Mononuclear cell (primary cell): Measurements from ENCODE around the gene CECR2. TPM values are rescaled to one million over a fixed set of nuclear protein-coding genes. Genes with fewer than 3 reads are reported as not detected.
"Not testable (repeated sequence)": the region's sequence is repeated elsewhere in the genome, so short reads cannot be mapped to it uniquely, and the experiment has no call there.

Experiments
- H3K27me3 ChIP-seq: 2 replicates; pipeline ENCODE4 v1.6.0; 2011; ENCODE audit warnings: low read length, control low read depth; ENCODE audit not compliant: insufficient read depth
- H3K4me1 ChIP-seq: 2 replicates; pipeline ENCODE4 v1.5.1; 2011; ENCODE audit warnings: mild to moderate bottlenecking, low read length, control low read depth; ENCODE audit not compliant: insufficient read depth
- H3K4me3 ChIP-seq: 2 replicates; pipeline ENCODE4 v1.5.1; 2011; ENCODE audit warnings: mild to moderate bottlenecking, low read length, moderate library complexity
- H3K9me3 ChIP-seq: 2 replicates; pipeline ENCODE4 v1.5.1; 2011; ENCODE audit warnings: low read depth, mild to moderate bottlenecking, control low read depth, low read length
- total RNA-seq: library from RNA; depleted of rRNA; stranded (reverse); fragments of >200 nt; gene quantifications from one replicate; pipeline ENCODE4 v1.2.3, GENCODE V29; 2012

The CECR2 gene
- total RNA-seq, 1 donor: 0.10 TPM

DNA sequence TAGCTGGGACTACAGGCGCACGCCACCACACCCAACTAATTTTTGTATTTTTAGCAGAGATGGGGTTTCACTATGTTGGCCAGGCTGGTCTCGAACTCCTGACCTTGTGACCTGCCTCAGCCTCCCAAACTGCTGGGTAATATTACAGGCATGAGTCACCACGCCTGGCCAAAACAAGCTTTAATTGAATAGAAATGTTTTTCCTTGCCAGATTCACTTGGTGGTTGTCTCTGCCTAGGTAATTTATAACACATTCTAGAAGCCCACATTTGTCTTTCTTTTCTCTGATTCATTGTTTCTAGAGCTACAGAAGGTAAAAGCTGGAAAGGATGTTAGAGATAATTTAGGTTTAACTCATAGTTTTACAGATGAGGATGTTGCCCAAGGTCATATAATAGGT is 41.3 kb downstream of the CECR2 start:
- Histone ChIP-seq H3K4me3 (no peak overlapping the region), H3K27me3 (no peaks in the 10 kb centered on the region), H3K4me1 (no peaks in the 10 kb centered on the region), H3K9me3 (no peaks in the 10 kb centered on the region)

DNA sequence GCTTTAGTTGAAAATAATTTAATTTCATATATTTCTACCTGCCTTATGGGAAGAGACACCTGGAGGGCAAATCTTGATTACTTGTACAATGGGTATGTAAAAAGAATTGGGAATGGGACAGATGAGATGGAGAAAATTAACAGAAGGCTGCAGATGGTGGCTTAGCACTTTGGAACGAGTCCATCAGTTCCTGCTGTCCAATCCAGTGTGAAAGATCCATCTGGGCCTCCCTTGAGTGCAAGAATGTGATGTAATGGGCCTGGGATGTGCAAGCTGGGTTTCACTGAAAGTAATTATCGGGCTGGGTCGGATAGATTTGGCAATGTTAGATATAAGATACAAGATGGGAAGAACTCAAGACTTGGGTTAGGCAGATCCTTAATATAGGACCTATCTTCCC is 42.0 kb downstream of the CECR2 start:
- Histone ChIP-seq H3K4me1 (no peaks in the 10 kb centered on the region), H3K4me3 (no peak overlapping the region), H3K9me3 (no peaks in the 10 kb centered on the region), H3K27me3 (no peaks in the 10 kb centered on the region)

DNA sequence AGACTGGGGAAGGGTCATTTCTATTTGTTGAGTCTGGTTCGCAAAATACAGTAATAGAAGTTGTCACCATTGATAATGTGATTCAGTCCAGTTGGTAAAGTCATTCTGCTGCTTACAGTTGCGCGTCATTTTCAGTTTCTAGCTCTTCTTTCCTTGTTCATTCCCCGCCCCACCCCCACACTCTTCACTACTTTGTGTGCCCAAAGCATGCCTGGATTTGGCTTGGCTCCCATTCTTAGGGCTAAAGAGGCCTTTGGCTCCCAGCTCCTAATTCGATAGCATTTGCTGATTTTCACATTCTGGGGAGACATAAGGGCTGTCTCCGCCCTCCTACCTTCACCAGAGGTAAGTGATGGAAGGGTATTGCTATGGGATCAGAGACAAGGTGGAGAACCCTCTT is 43.0 kb downstream of the CECR2 start:
- no peaks in the 10 kb centered on the region for H3K27me3 ChIP-seq
- H3K9me3 ChIP-seq: no peaks in the 10 kb centered on the region
- H3K4me3 ChIP-seq: no peak overlapping the region
- H3K4me1 ChIP-seq: no peaks in the 10 kb centered on the region

DNA sequence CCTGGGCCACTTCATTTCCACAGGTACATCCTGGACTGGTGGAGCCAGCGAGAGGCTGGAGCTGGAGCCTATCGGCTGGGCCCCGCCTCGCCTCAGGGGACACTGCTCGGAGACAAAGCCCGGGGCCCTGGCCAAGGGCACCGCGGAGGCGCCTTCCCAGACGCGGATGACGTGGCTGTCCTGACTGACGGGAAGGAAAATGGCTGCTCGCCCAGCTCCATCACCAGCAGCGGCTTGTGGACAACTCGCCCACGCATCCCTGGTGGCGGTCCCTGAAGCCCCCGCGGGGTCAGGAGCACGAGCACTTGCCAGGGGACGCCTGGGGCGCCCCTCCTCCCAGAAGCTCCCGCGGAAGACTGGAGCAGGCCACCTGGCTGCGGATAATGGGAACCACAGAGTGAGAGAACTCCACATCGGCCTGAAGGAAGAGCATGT is 49.6 kb downstream of the CECR2 start:
- no peaks in the 10 kb centered on the region for H3K27me3 ChIP-seq
- no peak overlapping the region for H3K4me3 ChIP-seq
- no peaks in the 10 kb centered on the region for H3K9me3 ChIP-seq
- no peaks in the 10 kb centered on the region for H3K4me1 ChIP-seq

- no peak overlapping the region for H3K4me3 ChIP-seq
Measured at GRCh38 chr22:17419348-17419747, 50.1 kb downstream of the CECR2 start.

GRCh38 chr22:17422736-17423343 is 53.6 kb downstream of the CECR2 start:
- Histone ChIP-seq H3K9me3 (no peaks in the 10 kb centered on the region), H3K4me3 (no peak overlapping the region), H3K4me1 (no peaks in the 10 kb centered on the region), H3K27me3 (no peaks in the 10 kb centered on the region)

More at GRCh38 chr22:17419348-17419747, 50.1 kb downstream of the CECR2 start:
- Histone ChIP-seq H3K9me3 (no peaks in the 10 kb centered on the region), H3K4me1 (no peaks in the 10 kb centered on the region), H3K27me3 (no peaks in the 10 kb centered on the region)

DNA sequence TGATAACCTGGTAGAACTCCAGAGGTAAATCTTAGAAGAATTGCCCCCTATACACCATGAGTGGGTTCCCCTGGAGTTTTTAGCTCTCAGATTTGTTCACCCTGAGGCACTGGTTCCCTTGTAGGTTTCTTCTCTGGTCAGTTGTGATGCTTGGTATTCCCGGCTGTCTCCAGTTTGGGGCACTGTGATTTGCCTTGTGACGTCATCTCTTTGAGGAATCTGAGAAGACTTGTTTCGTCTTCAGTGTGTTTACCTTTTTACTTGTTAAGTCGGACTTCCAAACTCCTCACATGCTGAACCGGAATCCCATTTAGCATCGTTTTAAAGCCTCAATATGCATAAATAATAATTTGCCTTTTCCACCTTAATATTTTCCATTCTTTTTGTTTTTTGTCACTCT is 54.4 kb downstream of the CECR2 start:
- Histone ChIP-seq H3K27me3 (no peaks in the 10 kb centered on the region), H3K4me1 (no peaks in the 10 kb centered on the region)

DNA sequence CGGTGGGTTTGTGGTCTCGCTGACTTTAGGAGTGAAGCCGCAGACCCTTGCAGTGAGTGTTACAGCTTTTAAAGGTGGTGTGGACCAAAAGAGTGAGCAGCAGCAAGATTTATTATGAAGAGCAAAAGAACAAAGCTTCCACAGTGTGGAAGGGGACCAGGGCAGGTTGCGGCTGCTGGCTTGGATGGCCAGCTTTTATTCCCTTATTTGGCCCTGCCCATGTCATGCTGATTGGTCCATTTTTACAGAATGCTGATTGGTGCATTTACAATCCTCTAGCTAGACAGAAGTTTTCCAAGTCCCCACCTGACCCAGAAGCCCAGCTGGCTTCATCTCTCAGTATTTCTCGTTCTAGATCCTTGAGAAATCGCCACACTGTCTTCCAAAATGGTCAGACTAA is 58.3 kb downstream of the CECR2 start:
- H3K27me3 ChIP-seq, H3K4me3 ChIP-seq, H3K9me3 ChIP-seq: not testable (repeated sequence)

More for the DNA sequence above, 54.4 kb downstream of the CECR2 start:
- no peak overlapping the region for H3K4me3 ChIP-seq
- H3K9me3 ChIP-seq: no peaks in the 10 kb centered on the region

GRCh38 chr22:17429516-17429915 is 60.3 kb downstream of the CECR2 start:
- H3K27me3 ChIP-seq: no peaks in the 10 kb centered on the region

More for the DNA sequence above, 58.3 kb downstream of the CECR2 start:
- not testable (repeated sequence) for H3K4me1 ChIP-seq

DNA sequence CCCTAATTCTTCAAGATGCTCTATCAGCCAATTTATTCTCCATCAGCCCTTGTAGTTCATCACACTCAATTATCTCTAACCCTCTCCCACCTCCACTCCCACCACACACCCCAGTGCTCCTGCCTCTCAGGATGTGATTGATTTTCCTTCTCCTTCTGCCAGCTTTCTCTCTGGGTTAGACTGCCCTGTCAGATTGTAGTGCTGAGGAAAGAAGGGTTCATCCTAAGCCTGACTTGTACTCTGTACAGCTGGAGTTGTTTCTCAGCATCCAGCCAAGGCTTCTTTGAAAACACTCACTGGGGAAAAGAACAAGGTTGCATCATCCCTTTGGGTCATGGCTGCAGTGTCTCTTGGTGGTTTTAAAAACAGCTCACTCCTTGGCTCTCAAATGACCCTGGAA is 61.2 kb downstream of the CECR2 start:
- H3K4me3 ChIP-seq: no peak overlapping the region
- no peaks in the 10 kb centered on the region for H3K4me1 ChIP-seq
- H3K27me3 ChIP-seq: no peaks in the 10 kb centered on the region
- H3K9me3 ChIP-seq: no peaks in the 10 kb centered on the region

More at GRCh38 chr22:17429516-17429915, 60.3 kb downstream of the CECR2 start:
- Histone ChIP-seq H3K9me3 (no peaks in the 10 kb centered on the region), H3K4me3 (no peak overlapping the region), H3K4me1 (no peaks in the 10 kb centered on the region)

GRCh38 chr22:17431179-17431578 is 61.9 kb downstream of the CECR2 start:
- no peak overlapping the region for H3K4me3 ChIP-seq
- no peaks in the 10 kb centered on the region for H3K27me3 ChIP-seq
- H3K9me3 ChIP-seq: no peaks in the 10 kb centered on the region

DNA sequence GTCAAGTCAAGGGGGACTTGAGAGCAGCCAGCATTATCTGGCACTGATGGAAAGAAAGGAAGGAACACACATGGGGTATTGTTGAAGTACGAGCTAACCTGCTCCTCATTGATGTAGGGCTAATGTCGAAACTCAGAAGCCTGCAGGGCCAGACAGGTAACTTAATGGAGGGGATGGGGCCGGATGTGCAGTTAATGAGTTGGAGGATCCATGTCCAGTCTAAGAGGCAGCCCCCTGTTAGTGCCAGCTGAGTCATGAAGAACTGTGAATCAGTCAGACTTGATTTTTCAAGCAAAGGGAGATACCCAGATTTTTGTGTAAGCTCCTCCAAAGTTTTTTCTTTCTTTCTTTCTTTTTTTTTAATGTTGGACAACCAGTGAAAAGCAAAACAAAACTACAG is 65.6 kb downstream of the CECR2 start:
- no peak overlapping the region for H3K4me3 ChIP-seq
- no peaks in the 10 kb centered on the region for H3K27me3 ChIP-seq
- peaks cover 6% of the 10 kb centered on the region for H3K4me1 ChIP-seq
- no peaks in the 10 kb centered on the region for H3K9me3 ChIP-seq

More at GRCh38 chr22:17431179-17431578, 61.9 kb downstream of the CECR2 start:
- no peaks in the 10 kb centered on the region for H3K4me1 ChIP-seq

- no peaks in the 10 kb centered on the region for H3K9me3 ChIP-seq
- peaks cover 6% of the 10 kb centered on the region for H3K4me1 ChIP-seq
- no peaks in the 10 kb centered on the region for H3K27me3 ChIP-seq
- no peak overlapping the region for H3K4me3 ChIP-seq
Measured at GRCh38 chr22:17435375-17435774, 66.1 kb downstream of the CECR2 start.

DNA sequence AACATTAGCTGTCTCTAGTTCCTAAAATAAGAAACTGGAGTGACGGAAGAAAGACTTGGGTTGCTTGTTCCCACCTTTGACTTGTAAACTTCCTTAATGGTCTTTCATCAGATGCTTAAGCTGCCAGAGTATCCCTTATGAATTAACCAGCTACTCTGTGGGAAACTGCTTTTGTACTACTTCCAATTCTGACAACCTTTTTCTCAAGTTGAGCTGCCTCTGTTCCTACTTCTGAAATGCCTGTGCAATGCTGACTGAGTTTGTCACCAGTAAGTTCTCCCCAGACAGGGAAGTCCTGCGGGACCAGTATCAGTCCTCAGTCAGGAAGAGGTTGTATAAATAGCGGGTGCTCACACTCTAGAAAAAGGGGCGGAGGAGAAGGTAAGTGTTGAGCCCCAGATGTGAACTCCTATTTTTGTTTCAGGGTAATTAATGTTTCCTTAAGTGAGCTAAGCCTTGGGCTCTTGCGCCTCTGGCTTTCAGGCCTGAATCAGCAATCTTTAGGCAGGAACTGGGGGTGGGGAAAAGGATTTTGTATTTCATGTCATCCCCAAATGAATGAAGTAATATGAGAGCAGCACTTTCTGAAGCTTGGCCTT is 67.2 kb downstream of the CECR2 start:
- Histone ChIP-seq H3K9me3 (no peaks in the 10 kb centered on the region), H3K4me1 (peaks cover 6% of the 10 kb centered on the region), H3K4me3 (no peak overlapping the region), H3K27me3 (no peaks in the 10 kb centered on the region)

GRCh38 chr22:17436981-17437412 is 67.7 kb downstream of the CECR2 start:
- Histone ChIP-seq H3K4me1 (peaks cover 6% of the 10 kb centered on the region), H3K4me3 (no peak overlapping the region), H3K27me3 (no peaks in the 10 kb centered on the region), H3K9me3 (no peaks in the 10 kb centered on the region)

GRCh38 chr22:17438026-17438425 is 68.8 kb downstream of the CECR2 start:
- no peaks in the 10 kb centered on the region for H3K27me3 ChIP-seq
- H3K9me3 ChIP-seq: no peaks in the 10 kb centered on the region
- H3K4me3 ChIP-seq: no peak overlapping the region
- H3K4me1 ChIP-seq: peaks cover 6% of the 10 kb centered on the region
